ENCODE measurements around the gene ITGB3.

The ITGB3 gene

GRCh38 chr17:47304186-47304585 is 50.6 kb downstream of the ITGB3 start:
- no peak for DNase-seq

GRCh38 chr17:47305302-47305923 is 51.8 kb downstream of the ITGB3 start:
- DNase-seq = no peak

- DNase-seq = no peak
These were observed 56.6 kb downstream of the ITGB3 start for GRCh38 chr17:47310186-47310733.

- DNase-seq = no peak
These were observed 57.8 kb downstream of the ITGB3 start for GRCh38 chr17:47311420-47311819.

- no peak for DNase-seq
These were observed 62.0 kb downstream of the ITGB3 start for GRCh38 chr17:47315451-47316266.

GRCh38 chr17:47316311-47316710 is 62.7 kb downstream of the ITGB3 start:
- no peak for DNase-seq

GRCh38 chr17:47317119-47317518 is 63.5 kb downstream of the ITGB3 start:
- no peak for DNase-seq

GRCh38 chr17:47318197-47318918 is 64.7 kb downstream of the ITGB3 start:
- no peak for DNase-seq

GRCh38 chr17:47320879-47321502 is 67.4 kb downstream of the ITGB3 start:
- no peak for DNase-seq

- peak; percentile 90 for DNase-seq
These were observed 70.0 kb downstream of the ITGB3 start, which contains the start of gene EFCAB13 for GRCh38 chr17:47323382-47324223. TSS of gene EFCAB13 (plus strand) at chr17:47323955. CDS start at chr17:47328354, 4,399 bp downstream.

- no peak for DNase-seq
These were observed 70.8 kb downstream of the ITGB3 start for GRCh38 chr17:47324224-47325020.

GRCh38 chr17:47325176-47325575 is 71.5 kb downstream of the ITGB3 start:
- DNase-seq = no peak

- DNase-seq = no peak
These were observed 76.9 kb downstream of the ITGB3 start for GRCh38 chr17:47330548-47330947.

- DNase-seq = no peak
These were observed 78.7 kb downstream of the ITGB3 start for GRCh38 chr17:47332287-47332686.

- no peak for DNase-seq
These were observed 81.7 kb downstream of the ITGB3 start for GRCh38 chr17:47335101-47335936.

GRCh38 chr17:47338026-47338425 is 84.4 kb downstream of the ITGB3 start:
- no peak for DNase-seq

- DNase-seq = no peak
These were observed 99.2 kb downstream of the ITGB3 start for GRCh38 chr17:47352848-47353247.

GRCh38 chr17:47358652-47359051 is 105.0 kb downstream of the ITGB3 start:
- no peak for DNase-seq
